Liver (tissue), 9 donors: ENCODE measurements around the gene RNF31. TPM values are rescaled to one million over a fixed set of nuclear protein-coding genes. Genes with fewer than 3 reads are reported as not detected.

ENCODE experiments used
- DNase-seq: peaks from one replicate; pipeline ENCODE4 v3.0.0-alpha.2; 2017; ENCODE audit warnings: low spot score
- H3K27ac ChIP-seq, 2 donors: one replicate each; pipeline ENCODE4 v1.7.0; 2013; ENCODE audit warnings: inconsistent platforms in 2 of 2, low read length in 2 of 2, control low read depth in 1 of 2, low read depth in 1 of 2, mild to moderate bottlenecking in 1 of 2
- H3K27me3 ChIP-seq, 4 donors: one replicate each; pipeline versions ENCODE4 v1.6.1 to v1.7.0; 2013; ENCODE audit warnings: low read length in 3 of 4, inconsistent platforms in 1 of 4, mild to moderate bottlenecking in 1 of 4, moderate library complexity in 1 of 4; ENCODE audit not compliant: control insufficient read depth in 4 of 4, insufficient read depth in 4 of 4
- H3K36me3 ChIP-seq, 4 donors: one replicate each; pipeline versions ENCODE4 v1.6.1 to v1.7.0; 2013; ENCODE audit warnings: low read length in 3 of 4, mild to moderate bottlenecking in 3 of 4, low read depth in 1 of 4, moderate library complexity in 1 of 4; ENCODE audit not compliant: control insufficient read depth in 4 of 4, insufficient read depth in 3 of 4
- H3K4me1 ChIP-seq, 4 donors: one replicate each; pipeline versions ENCODE4 v1.6.1 to v1.7.0; 2013; ENCODE audit warnings: low read length in 3 of 4, mild to moderate bottlenecking in 3 of 4, moderate library complexity in 1 of 4; ENCODE audit not compliant: control insufficient read depth in 4 of 4, insufficient read depth in 4 of 4
- H3K4me3 ChIP-seq, 3 donors: one replicate each; pipeline versions ENCODE4 v1.6.1 to v1.7.0; 2013; ENCODE audit warnings: low read length in 3 of 3, control low read depth in 1 of 3, low read depth in 1 of 3, mild to moderate bottlenecking in 1 of 3
- H3K9ac ChIP-seq, 2 donors: one replicate each; pipeline ENCODE4 v1.7.0; 2013; ENCODE audit warnings: low read length in 2 of 2, mild to moderate bottlenecking in 2 of 2, moderate library complexity in 2 of 2, control low read depth in 1 of 2, low read depth in 1 of 2
- H3K9me3 ChIP-seq, 4 donors: one replicate each; pipeline versions ENCODE4 v1.6.1 to v1.7.0; 2013; ENCODE audit warnings: low read length in 3 of 4; ENCODE audit not compliant: control insufficient read depth in 4 of 4
- EGR1 ChIP-seq, 2 donors: IDR thresholded peaks; 2 replicates each; pipeline ENCODE4 v1.6.1; 2016 to 2018; ENCODE audit warnings: antibody characterized with exemption in 2 of 2, low read depth in 2 of 2
- FOXA1 ChIP-seq: IDR thresholded peaks from 2 replicates; pipeline ENCODE4 v1.6.1; 2016; ENCODE audit warnings: antibody characterized with exemption
- FOXA2 ChIP-seq: IDR thresholded peaks from 2 replicates; pipeline ENCODE4 v1.6.1; 2016; ENCODE audit warnings: antibody characterized with exemption
- GABPA ChIP-seq, 2 donors: IDR thresholded peaks in 1 of 2; conservative IDR thresholded peaks in 1 of 2; 2 replicates each; pipeline ENCODE4 v1.6.1; 2016; ENCODE audit warnings: antibody characterized with exemption in 2 of 2, mild to moderate bottlenecking in 1 of 2, moderate library complexity in 1 of 2
- HNF4A ChIP-seq, 2 donors: conservative IDR thresholded peaks; 2 replicates each; pipeline ENCODE4 v1.6.1; 2016; ENCODE audit warnings: antibody characterized with exemption in 2 of 2, mild to moderate bottlenecking in 2 of 2
- HNF4G ChIP-seq: IDR thresholded peaks from 2 replicates; pipeline ENCODE4 v1.6.1; 2016; ENCODE audit warnings: antibody characterized with exemption
- JUND ChIP-seq, 2 donors: IDR thresholded peaks; 2 replicates each; pipeline ENCODE4 v1.6.1; 2016; ENCODE audit warnings: antibody characterized with exemption in 2 of 2
- NR2F2 ChIP-seq: IDR thresholded peaks from 2 replicates; pipeline ENCODE4 v1.6.1; 2016; ENCODE audit warnings: antibody characterized with exemption
- RAD21 ChIP-seq, 2 donors: IDR thresholded peaks; 2 replicates each; pipeline ENCODE4 v1.6.1; 2016; ENCODE audit warnings: antibody characterized with exemption in 2 of 2, mild to moderate bottlenecking in 2 of 2
- RXRA ChIP-seq, 2 donors: IDR thresholded peaks; 2 replicates each; pipeline ENCODE4 v1.6.1; 2017 to 2018; ENCODE audit warnings: antibody characterized with exemption in 2 of 2, mild to moderate bottlenecking in 1 of 2
- SP1 ChIP-seq: IDR thresholded peaks from 2 replicates; pipeline ENCODE4 v1.6.1; 2018; ENCODE audit warnings: antibody characterized with exemption, mild to moderate bottlenecking
- TAF1 ChIP-seq: conservative IDR thresholded peaks from 2 replicates; pipeline ENCODE4 v1.6.1; 2016; ENCODE audit warnings: antibody characterized with exemption, mild to moderate bottlenecking
- YY1 ChIP-seq: IDR thresholded peaks from 2 replicates; pipeline ENCODE4 v1.6.1; 2016; ENCODE audit warnings: antibody characterized with exemption, mild to moderate bottlenecking
- WGBS: extraction: QIAGEN DNeasy Blood & Tissue Kit; methylation state at CpG from one replicate; pipeline ENCODE4 v1.1.7; 2013; 5-methylcytosine and 5-hydroxymethylcytosine counted together
- polyA plus RNA-seq, 2 donors: library from polyadenylated mRNA; stranded (reverse) in 1 of 2; unstranded in 1 of 2; fragments of 200-250 nt in 1 of 2; fragments of >200 nt in 1 of 2; fragmentation: Nextera tagmentation in 1 of 2; extraction: Ambion mirVana in 1 of 2; gene quantifications; one replicate each; pipeline versions ENCODE4 v1.2.1 to v1.2.3, GENCODE V29; 2013 to 2015
- total RNA-seq, 2 donors: library from RNA; depleted of rRNA; stranded (reverse); fragments of >200 nt; gene quantifications; one replicate each; pipeline ENCODE4 v1.2.3, GENCODE V29; 2014
- TF ChIP-seq, protein P1 (sequence below): IDR thresholded peaks from 2 replicates; pipeline ENCODE4 v1.6.1; 2016; ENCODE audit warnings: antibody characterized with exemption
- TF ChIP-seq, protein P2 (sequence below): fragments of 150-350 bp; IDR thresholded peaks from 2 replicates; pipeline ENCODE4 v1.5.1; 2017; ENCODE audit warnings: improper control_type of control experiment, low read depth, low read length; ENCODE audit not compliant: missing input control
- TF ChIP-seq, protein P3 (sequence below): IDR thresholded peaks from 2 replicates; pipeline ENCODE4 v1.6.1; 2016; ENCODE audit warnings: antibody characterized with exemption
- TF ChIP-seq, protein P4 (sequence below): IDR thresholded peaks from 2 replicates; pipeline ENCODE4 v1.6.1; 2016; ENCODE audit warnings: antibody characterized with exemption
- TF ChIP-seq, protein P5 (sequence below): IDR thresholded peaks from 2 replicates; pipeline ENCODE4 v1.6.1; 2016; ENCODE audit warnings: antibody characterized with exemption, mild to moderate bottlenecking
- donor health status: healthy.
- donor health status: healthy.
- donor health status: healthy.
- donor health status: healthy.
- donor health status: healthy.

Gene RNF31
- total and polyA plus RNA-seq, 4 donors: 16.3 to 36.0 (median 20.9) TPM

DNA sequence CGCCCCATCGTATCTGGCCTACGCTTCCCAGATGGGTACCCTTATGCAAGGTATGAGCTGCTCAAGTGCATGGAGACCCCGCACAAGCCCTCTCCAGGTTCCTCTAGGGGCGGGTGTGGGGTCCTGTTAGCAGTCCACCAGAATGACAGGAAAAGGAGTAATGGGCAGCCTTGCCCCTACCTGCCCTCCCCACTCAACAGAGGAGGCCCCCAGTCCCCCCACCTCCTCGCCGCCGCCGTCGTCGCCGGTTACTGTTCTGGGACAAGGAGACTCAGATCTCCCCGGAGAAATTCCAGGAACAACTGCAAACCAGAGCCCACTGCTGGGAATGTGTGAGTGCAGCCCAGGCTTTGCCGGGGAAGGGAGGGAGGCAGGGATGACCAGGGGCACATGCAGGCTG, 30.6 kb downstream of the RNF31 start:
- H3K4me3 ChIP-seq: no peak overlapping the region
- H3K9ac ChIP-seq: no peak overlapping the region
- no peak for DNase-seq
- TF ChIP-seq HNF4G (no peak), SP1 (no peak), YY1 (no peak), TAF1 (no peak), FOXA1 (no peak), NR2F2 (no peak), RXRA (IDR thresholded peaks at IDR 0.05) (no peak)
- TF ChIP-seq, protein P1, sequence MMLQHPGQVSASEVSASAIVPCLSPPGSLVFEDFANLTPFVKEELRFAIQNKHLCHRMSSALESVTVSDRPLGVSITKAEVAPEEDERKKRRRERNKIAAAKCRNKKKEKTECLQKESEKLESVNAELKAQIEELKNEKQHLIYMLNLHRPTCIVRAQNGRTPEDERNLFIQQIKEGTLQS: no peak
- peaks cover 0 to 22% (median 14%) of the 10 kb centered on the region in 4 donors for H3K4me1 ChIP-seq
- H3K9me3 ChIP-seq: no peaks in the 10 kb centered on the region
- no peaks in the 10 kb centered on the region for H3K27me3 ChIP-seq
- peaks cover 11 to 66% (median 25%) of the 10 kb centered on the region in 4 donors for H3K36me3 ChIP-seq
- no peak overlapping the region for H3K27ac ChIP-seq
- WGBS: 96% methylated on average over 14 of the region's 14 CpGs

DNA sequence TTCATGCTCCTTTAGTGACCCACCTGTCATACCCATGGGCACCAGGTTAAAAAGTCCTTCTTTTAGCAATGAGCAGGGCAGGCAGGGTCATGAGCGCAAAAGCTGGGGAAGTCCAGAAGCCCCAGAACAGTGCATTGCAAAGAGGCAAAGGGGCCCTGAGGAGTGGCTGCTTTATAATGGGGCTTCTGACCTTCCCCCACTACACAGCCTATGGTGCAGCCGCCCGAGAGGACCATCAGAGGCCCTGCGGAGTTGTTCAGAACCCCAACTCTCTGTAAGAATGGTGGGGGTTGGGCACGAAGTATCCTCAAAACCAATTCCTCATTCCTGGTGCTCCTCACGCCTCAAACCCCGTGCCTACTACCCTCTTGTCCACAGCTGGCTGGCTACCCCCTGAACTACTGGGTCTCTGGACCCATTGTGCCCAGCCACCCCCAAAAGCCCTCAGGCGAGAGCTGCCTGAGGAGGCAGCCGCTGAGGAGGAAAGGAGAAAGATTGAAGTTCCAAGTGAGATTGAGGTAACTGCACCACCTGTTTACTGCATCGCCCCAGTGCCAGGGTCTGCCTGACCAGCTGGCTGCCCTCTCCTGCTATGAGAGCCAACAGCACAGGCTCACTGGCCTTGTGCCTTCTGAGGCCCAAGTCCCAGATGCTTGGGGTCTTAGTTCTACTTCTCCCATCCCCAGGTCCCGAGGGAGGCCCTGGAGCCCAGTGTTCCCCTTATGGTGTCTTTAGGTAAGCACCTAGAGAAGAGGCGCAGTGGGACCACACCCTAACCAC, 31.3 kb downstream of the RNF31 start:
- Histone ChIP-seq H3K4me1 (peaks cover 0 to 22% (median 14%) of the 10 kb centered on the region in 4 donors), H3K9ac (no peak overlapping the region), H3K27ac (peak overlapping the region; percentile 61 to 72), H3K36me3 (peaks cover 13 to 63% (median 23%) of the 10 kb centered on the region in 4 donors), H3K9me3 (no peaks in the 10 kb centered on the region), H3K27me3 (no peaks in the 10 kb centered on the region), H3K4me3 (no peak overlapping the region)
- TF ChIP-seq JUND (IDR thresholded peaks at IDR 0.05) (no peak), HNF4G (no peak), HNF4A (conservative IDR thresholded peaks at IDR 0.05) (no peak), FOXA1 (no peak), GABPA (IDR thresholded peaks at IDR 0.05 in 1 of 2, conservative IDR thresholded peaks at IDR 0.05 in 1 of 2) (no peak), RXRA (IDR thresholded peaks at IDR 0.05) (no peak), YY1 (no peak), RAD21 (IDR thresholded peaks at IDR 0.05) (no peak), EGR1 (IDR thresholded peaks at IDR 0.05; ENCODE audit: low read depth in 2 of 2) (no peak), NR2F2 (no peak), TAF1 (no peak), SP1 (no peak), FOXA2 (no peak)
- TF ChIP-seq, protein P2, sequence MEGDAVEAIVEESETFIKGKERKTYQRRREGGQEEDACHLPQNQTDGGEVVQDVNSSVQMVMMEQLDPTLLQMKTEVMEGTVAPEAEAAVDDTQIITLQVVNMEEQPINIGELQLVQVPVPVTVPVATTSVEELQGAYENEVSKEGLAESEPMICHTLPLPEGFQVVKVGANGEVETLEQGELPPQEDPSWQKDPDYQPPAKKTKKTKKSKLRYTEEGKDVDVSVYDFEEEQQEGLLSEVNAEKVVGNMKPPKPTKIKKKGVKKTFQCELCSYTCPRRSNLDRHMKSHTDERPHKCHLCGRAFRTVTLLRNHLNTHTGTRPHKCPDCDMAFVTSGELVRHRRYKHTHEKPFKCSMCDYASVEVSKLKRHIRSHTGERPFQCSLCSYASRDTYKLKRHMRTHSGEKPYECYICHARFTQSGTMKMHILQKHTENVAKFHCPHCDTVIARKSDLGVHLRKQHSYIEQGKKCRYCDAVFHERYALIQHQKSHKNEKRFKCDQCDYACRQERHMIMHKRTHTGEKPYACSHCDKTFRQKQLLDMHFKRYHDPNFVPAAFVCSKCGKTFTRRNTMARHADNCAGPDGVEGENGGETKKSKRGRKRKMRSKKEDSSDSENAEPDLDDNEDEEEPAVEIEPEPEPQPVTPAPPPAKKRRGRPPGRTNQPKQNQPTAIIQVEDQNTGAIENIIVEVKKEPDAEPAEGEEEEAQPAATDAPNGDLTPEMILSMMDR: no peak
- TF ChIP-seq, protein P3, sequence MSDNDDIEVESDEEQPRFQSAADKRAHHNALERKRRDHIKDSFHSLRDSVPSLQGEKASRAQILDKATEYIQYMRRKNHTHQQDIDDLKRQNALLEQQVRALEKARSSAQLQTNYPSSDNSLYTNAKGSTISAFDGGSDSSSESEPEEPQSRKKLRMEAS: no peak
- TF ChIP-seq, protein P4, sequence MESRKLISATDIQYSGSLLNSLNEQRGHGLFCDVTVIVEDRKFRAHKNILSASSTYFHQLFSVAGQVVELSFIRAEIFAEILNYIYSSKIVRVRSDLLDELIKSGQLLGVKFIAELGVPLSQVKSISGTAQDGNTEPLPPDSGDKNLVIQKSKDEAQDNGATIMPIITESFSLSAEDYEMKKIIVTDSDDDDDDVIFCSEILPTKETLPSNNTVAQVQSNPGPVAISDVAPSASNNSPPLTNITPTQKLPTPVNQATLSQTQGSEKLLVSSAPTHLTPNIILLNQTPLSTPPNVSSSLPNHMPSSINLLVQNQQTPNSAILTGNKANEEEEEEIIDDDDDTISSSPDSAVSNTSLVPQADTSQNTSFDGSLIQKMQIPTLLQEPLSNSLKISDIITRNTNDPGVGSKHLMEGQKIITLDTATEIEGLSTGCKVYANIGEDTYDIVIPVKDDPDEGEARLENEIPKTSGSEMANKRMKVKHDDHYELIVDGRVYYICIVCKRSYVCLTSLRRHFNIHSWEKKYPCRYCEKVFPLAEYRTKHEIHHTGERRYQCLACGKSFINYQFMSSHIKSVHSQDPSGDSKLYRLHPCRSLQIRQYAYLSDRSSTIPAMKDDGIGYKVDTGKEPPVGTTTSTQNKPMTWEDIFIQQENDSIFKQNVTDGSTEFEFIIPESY: no peak
- TF ChIP-seq, protein P5, sequence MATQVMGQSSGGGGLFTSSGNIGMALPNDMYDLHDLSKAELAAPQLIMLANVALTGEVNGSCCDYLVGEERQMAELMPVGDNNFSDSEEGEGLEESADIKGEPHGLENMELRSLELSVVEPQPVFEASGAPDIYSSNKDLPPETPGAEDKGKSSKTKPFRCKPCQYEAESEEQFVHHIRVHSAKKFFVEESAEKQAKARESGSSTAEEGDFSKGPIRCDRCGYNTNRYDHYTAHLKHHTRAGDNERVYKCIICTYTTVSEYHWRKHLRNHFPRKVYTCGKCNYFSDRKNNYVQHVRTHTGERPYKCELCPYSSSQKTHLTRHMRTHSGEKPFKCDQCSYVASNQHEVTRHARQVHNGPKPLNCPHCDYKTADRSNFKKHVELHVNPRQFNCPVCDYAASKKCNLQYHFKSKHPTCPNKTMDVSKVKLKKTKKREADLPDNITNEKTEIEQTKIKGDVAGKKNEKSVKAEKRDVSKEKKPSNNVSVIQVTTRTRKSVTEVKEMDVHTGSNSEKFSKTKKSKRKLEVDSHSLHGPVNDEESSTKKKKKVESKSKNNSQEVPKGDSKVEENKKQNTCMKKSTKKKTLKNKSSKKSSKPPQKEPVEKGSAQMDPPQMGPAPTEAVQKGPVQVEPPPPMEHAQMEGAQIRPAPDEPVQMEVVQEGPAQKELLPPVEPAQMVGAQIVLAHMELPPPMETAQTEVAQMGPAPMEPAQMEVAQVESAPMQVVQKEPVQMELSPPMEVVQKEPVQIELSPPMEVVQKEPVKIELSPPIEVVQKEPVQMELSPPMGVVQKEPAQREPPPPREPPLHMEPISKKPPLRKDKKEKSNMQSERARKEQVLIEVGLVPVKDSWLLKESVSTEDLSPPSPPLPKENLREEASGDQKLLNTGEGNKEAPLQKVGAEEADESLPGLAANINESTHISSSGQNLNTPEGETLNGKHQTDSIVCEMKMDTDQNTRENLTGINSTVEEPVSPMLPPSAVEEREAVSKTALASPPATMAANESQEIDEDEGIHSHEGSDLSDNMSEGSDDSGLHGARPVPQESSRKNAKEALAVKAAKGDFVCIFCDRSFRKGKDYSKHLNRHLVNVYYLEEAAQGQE: no peak
- TF ChIP-seq, protein P1: no peak
- WGBS: 80% methylated on average over 12 of the region's 12 CpGs
- DNase-seq: no peak
